ENCODE data around the gene TMEM120B. TPM values are rescaled to one million over a fixed set of nuclear protein-coding genes. Genes with fewer than 3 reads are reported as not detected.

TMEM120B gene
- total and polyA plus RNA-seq, 2 of the 13 experiments (the other 11 are each of a cell fraction or from before 2014, with no cell fraction given), result 7.1 to 12.9 TPM

DNA sequence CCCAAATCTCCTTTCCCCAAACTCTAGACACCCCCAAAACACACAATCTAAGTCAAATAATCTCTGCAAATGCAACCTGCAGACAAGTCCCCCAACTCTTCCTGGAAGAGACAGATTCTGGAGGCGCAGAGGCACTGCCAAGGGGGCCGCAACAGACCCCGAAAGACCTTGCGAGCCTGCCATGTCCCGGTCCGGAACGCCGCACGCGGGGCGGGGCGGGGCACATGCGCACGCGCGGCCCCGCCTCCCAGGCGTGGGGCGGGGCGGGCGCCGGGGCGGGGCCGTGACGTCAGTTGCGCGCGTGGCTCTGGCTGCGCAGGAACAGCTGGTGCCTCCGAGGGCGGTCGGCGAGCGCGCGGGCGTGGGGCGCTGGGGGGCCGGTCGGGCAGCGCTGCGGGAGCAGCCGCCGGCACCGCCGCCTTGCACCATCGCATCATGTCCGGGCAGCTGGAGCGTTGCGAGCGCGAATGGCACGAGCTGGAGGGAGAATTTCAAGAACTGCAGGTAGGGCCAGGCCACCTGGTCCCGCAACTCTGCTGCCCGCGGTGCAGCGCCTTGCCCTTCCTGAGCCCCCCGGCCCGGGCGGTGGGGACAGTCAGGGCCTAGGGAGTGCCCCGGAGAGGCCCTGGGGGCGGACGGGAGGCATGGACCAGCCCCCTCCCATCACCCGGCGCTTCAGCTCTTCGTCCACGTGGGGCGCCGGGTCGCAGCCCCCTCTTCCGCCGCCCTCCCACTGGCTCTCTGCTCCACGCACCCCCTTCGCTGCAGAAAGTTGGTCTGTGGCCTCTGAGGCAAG lies at the start of gene TMEM120B (continued):
- TF ChIP-seq, protein P1, sequence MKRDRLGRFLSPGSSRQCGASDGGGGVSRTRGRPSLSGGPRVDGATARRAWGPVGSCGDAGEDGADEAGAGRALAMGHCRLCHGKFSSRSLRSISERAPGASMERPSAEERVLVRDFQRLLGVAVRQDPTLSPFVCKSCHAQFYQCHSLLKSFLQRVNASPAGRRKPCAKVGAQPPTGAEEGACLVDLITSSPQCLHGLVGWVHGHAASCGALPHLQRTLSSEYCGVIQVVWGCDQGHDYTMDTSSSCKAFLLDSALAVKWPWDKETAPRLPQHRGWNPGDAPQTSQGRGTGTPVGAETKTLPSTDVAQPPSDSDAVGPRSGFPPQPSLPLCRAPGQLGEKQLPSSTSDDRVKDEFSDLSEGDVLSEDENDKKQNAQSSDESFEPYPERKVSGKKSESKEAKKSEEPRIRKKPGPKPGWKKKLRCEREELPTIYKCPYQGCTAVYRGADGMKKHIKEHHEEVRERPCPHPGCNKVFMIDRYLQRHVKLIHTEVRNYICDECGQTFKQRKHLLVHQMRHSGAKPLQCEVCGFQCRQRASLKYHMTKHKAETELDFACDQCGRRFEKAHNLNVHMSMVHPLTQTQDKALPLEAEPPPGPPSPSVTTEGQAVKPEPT (CRISPR knock-in tag; IDR thresholded peaks at IDR 0.05; ENCODE audit: low read depth), result 0 out of 2 replicates have a peak, but pooled peaks have one; percentile 18
- TF ChIP-seq, protein P2, sequence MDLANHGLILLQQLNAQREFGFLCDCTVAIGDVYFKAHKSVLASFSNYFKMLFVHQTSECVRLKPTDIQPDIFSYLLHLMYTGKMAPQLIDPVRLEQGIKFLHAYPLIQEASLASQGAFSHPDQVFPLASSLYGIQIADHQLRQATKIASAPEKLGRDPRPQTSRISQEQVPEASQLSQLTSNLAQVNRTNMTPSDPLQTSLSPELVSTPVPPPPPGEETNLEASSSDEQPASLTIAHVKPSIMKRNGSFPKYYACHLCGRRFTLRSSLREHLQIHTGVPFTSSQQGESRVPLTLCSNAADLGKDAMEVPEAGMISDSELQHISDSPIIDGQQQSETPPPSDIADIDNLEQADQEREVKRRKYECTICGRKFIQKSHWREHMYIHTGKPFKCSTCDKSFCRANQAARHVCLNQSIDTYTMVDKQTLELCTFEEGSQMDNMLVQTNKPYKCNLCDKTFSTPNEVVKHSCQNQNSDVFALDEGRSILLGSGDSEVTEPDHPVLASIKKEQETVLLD (CRISPR knock-in tag; IDR thresholded peaks at IDR 0.05; ENCODE audit: low read depth), result 0 out of 2 replicates have a peak, but pooled peaks have one; percentile 19
- TF ChIP-seq ZNF331 (CRISPR knock-in tag; IDR thresholded peaks at IDR 0.05) (no peak), ZBTB21 (CRISPR knock-in tag; IDR thresholded peaks at IDR 0.05) (no peak), YY1 (IDR thresholded peaks at IDR 0.05; ENCODE audit: insufficient read depth, insufficient replicate concordance, low read depth, low read length) (peak; percentile 69), SIN3A (IDR thresholded peaks at IDR 0.05; ENCODE audit: borderline replicate concordance, low read depth, low read length) (peak; percentile 36; the same call in 1 of the 2 replicates), NFIB (CRISPR knock-in tag; IDR thresholded peaks at IDR 0.05; ENCODE audit: borderline replicate concordance) (no peak), ZNF44 (CRISPR knock-in tag; IDR thresholded peaks at IDR 0.05) (no peak), EEA1 (CRISPR knock-in tag; IDR thresholded peaks at IDR 0.05; ENCODE audit: borderline replicate concordance) (peak; percentile 8; the same call in 1 of the 2 replicates), ARHGAP35 (CRISPR knock-in tag; IDR thresholded peaks at IDR 0.05; ENCODE audit: borderline replicate concordance) (no peak), FLYWCH1 (CRISPR knock-in tag; IDR thresholded peaks at IDR 0.05) (no peak), SP1 (IDR thresholded peaks at IDR 0.05) (no peak), SP1 (CRISPR knock-in tag; IDR thresholded peaks at IDR 0.05) (peak; percentile 58), SMYD3 (CRISPR knock-in tag; IDR thresholded peaks at IDR 0.05) (no peak), ZNF724P (CRISPR knock-in tag; IDR thresholded peaks at IDR 0.05; ENCODE audit: borderline replicate concordance) (no peak)
- TF ChIP-seq, protein P3, sequence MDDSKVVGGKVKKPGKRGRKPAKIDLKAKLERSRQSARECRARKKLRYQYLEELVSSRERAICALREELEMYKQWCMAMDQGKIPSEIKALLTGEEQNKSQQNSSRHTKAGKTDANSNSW (CRISPR knock-in tag; IDR thresholded peaks at IDR 0.05; ENCODE audit: borderline replicate concordance), result no peak
- TF ChIP-seq, protein P4, sequence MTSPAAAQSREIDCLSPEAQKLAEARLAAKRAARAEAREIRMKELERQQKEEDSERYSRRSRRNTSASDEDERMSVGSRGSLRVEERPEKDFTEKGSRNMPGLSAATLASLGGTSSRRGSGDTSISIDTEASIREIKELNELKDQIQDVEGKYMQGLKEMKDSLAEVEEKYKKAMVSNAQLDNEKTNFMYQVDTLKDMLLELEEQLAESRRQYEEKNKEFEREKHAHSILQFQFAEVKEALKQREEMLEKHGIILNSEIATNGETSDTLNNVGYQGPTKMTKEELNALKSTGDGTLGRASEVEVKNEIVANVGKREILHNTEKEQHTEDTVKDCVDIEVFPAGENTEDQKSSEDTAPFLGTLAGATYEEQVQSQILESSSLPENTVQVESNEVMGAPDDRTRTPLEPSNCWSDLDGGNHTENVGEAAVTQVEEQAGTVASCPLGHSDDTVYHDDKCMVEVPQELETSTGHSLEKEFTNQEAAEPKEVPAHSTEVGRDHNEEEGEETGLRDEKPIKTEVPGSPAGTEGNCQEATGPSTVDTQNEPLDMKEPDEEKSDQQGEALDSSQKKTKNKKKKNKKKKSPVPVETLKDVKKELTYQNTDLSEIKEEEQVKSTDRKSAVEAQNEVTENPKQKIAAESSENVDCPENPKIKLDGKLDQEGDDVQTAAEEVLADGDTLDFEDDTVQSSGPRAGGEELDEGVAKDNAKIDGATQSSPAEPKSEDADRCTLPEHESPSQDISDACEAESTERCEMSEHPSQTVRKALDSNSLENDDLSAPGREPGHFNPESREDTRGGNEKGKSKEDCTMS (CRISPR knock-in tag; conservative IDR thresholded peaks at IDR 0.05), result no peak
- TF ChIP-seq, protein P5, sequence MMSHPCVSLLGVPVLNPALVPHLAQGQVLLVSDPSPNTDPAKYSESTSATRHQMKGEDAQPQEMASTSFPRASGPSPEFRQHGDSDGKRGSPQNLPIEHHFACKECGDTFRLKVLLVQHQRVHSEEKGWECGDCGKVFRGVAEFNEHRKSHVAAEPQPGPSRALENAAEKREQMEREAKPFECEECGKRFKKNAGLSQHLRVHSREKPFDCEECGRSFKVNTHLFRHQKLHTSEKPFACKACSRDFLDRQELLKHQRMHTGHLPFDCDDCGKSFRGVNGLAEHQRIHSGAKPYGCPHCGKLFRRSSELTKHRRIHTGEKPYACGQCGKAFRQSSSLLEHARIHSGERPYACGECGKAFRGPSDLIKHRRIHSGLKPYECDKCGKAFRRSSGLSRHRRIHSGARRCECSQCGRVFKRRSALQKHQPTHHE (CRISPR knock-in tag; IDR thresholded peaks at IDR 0.05; ENCODE audit: borderline replicate concordance), result 0 out of 2 replicates have a peak, but pooled peaks have one; percentile 6
- TF ChIP-seq, protein P6, sequence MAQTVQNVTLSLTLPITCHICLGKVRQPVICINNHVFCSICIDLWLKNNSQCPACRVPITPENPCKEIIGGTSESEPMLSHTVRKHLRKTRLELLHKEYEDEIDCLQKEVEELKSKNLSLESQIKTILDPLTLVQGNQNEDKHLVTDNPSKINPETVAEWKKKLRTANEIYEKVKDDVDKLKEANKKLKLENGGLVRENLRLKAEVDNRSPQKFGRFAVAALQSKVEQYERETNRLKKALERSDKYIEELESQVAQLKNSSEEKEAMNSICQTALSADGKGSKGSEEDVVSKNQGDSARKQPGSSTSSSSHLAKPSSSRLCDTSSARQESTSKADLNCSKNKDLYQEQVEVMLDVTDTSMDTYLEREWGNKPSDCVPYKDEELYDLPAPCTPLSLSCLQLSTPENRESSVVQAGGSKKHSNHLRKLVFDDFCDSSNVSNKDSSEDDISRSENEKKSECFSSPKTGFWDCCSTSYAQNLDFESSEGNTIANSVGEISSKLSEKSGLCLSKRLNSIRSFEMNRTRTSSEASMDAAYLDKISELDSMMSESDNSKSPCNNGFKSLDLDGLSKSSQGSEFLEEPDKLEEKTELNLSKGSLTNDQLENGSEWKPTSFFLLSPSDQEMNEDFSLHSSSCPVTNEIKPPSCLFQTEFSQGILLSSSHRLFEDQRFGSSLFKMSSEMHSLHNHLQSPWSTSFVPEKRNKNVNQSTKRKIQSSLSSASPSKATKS (CRISPR knock-in tag; IDR thresholded peaks at IDR 0.05), result no peak
